ENCODE results near the gene RAB31.

Gene RAB31

GRCh38 chr18:9806905-9807304, 98.8 kb downstream of the RAB31 start:
- TF ChIP-seq CTCF (IDR thresholded peaks at IDR 0.05; ENCODE audit: low read depth, low read length, missing control alignments): no peak
- H3K27ac ChIP-seq: no peak overlapping the region
- H3K4me3 ChIP-seq (ENCODE audit: low read depth, low read length): no peak overlapping the region
- DNase-seq: no peak
- H3K27me3 ChIP-seq (replicated peaks): no peaks in the 10 kb centered on the region
- in situ Hi-C loops (cut with HindIII; ENCODE audit: low pct_ligation_motif_present, low sequenced_read_pairs): no loop called here
- H3K36me3 ChIP-seq (replicated peaks): no peaks in the 10 kb centered on the region

GRCh38 chr18:9808295-9809241, 100.5 kb downstream of the RAB31 start:
- H3K27me3 ChIP-seq (replicated peaks): no peaks in the 10 kb centered on the region
- TF ChIP-seq CTCF (IDR thresholded peaks at IDR 0.05; ENCODE audit: low read depth, low read length, missing control alignments): no peak
- H3K36me3 ChIP-seq (replicated peaks): no peaks in the 10 kb centered on the region
- no peak for DNase-seq
- in situ Hi-C loops (cut with HindIII; ENCODE audit: low pct_ligation_motif_present, low sequenced_read_pairs): no loop called here
- H3K4me3 ChIP-seq (ENCODE audit: low read depth, low read length): no peak overlapping the region
- H3K27ac ChIP-seq: no peak overlapping the region

GRCh38 chr18:9809697-9810096, 101.6 kb downstream of the RAB31 start:
- H3K27ac ChIP-seq: no peak overlapping the region

GRCh38 chr18:9810299-9810698, 102.2 kb downstream of the RAB31 start:
- Histone ChIP-seq H3K27me3 (replicated peaks) (no peaks in the 10 kb centered on the region), H3K36me3 (replicated peaks) (no peaks in the 10 kb centered on the region), H3K27ac (no peak overlapping the region), H3K4me3 (ENCODE audit: low read depth, low read length) (no peak overlapping the region)
- TF ChIP-seq CTCF (IDR thresholded peaks at IDR 0.05; ENCODE audit: low read depth, low read length, missing control alignments): no peak
- in situ Hi-C loops (cut with HindIII; ENCODE audit: low pct_ligation_motif_present, low sequenced_read_pairs): no loop called here
- DNase-seq: no peak

More at GRCh38 chr18:9809697-9810096, 101.6 kb downstream of the RAB31 start:
- no peak for DNase-seq
- in situ Hi-C loops (cut with HindIII; ENCODE audit: low pct_ligation_motif_present, low sequenced_read_pairs): no loop called here
- no peaks in the 10 kb centered on the region for H3K36me3 ChIP-seq (replicated peaks)
- no peak overlapping the region for H3K4me3 ChIP-seq (ENCODE audit: low read depth, low read length)
- no peaks in the 10 kb centered on the region for H3K27me3 ChIP-seq (replicated peaks)
- no peak for TF ChIP-seq CTCF (IDR thresholded peaks at IDR 0.05; ENCODE audit: low read depth, low read length, missing control alignments)

GRCh38 chr18:9810994-9811705, 103.0 kb downstream of the RAB31 start:
- H3K27me3 ChIP-seq (replicated peaks): no peaks in the 10 kb centered on the region
- no peaks in the 10 kb centered on the region for H3K36me3 ChIP-seq (replicated peaks)
- no peak for DNase-seq
- H3K27ac ChIP-seq: no peak overlapping the region
- in situ Hi-C loops (cut with HindIII; ENCODE audit: low pct_ligation_motif_present, low sequenced_read_pairs): no loop called here
- no peak overlapping the region for H3K4me3 ChIP-seq (ENCODE audit: low read depth, low read length)
- TF ChIP-seq CTCF (IDR thresholded peaks at IDR 0.05; ENCODE audit: low read depth, low read length, missing control alignments): no peak
